BLaER1 treated with 17β-estradiol and CSF1 and Interleukin-3, amounts not matched to agents 10 nM and 100 nM (cell line): ENCODE results near the gene KCNT1.

Experiments used
- H3K27ac ChIP-seq, 11 experiments: shearing (Covaris generic); formaldehyde crosslinking; 2 replicates each; pipeline ENCODE4 v1.8.1; 2022
- H3K27me3 ChIP-seq, 11 experiments: shearing (Covaris generic); formaldehyde crosslinking; 2 replicates each; pipeline ENCODE4 v1.8.1; 2022
- H3K36me3 ChIP-seq, 11 experiments: shearing (Covaris generic); formaldehyde crosslinking; 2 replicates each; pipeline ENCODE4 v1.8.1; 2022
- H3K4me1 ChIP-seq, 10 experiments: shearing (Covaris generic); formaldehyde crosslinking; 2 replicates each; pipeline ENCODE4 v1.8.1; 2022
- H3K4me2 ChIP-seq, 11 experiments: shearing (Covaris generic); formaldehyde crosslinking; 2 replicates each; pipeline ENCODE4 v1.8.1; 2022
- H3K4me3 ChIP-seq, 10 experiments: shearing (Covaris generic); formaldehyde crosslinking; 2 replicates each; pipeline ENCODE4 v1.8.1; 2022
- H3K9ac ChIP-seq, 11 experiments: shearing (Covaris generic); formaldehyde crosslinking; 2 replicates each; pipeline ENCODE4 v1.8.1; 2022
- H3K9me3 ChIP-seq, 11 experiments: shearing (Covaris generic); formaldehyde crosslinking; replicated peaks in 1 of 11; 2 replicates each; pipeline ENCODE4 v1.8.1; 2022
- H4K20me1 ChIP-seq, 11 experiments: shearing (Covaris generic); formaldehyde crosslinking; 2 replicates each; pipeline ENCODE4 v1.8.1; 2022
- Cebpa-rat ChIP-seq, 11 experiments: shearing (Covaris generic); IDR thresholded peaks; 2 replicates each; pipeline ENCODE4 v1.8.1; 2022

The KCNT1 gene

GRCh38 chr9:135814421-135815095 lies 112.6 kb downstream of the KCNT1 start:
- Histone ChIP-seq H3K4me1 (peaks cover 0 to 13% (median 0%) of the 10 kb centered on the region in 10 experiments; a peak in 3 of 20 replicates), H3K36me3 (peaks cover 97 to 100% (median 100%) of the 10 kb centered on the region in 11 experiments), H3K4me2 (no peak overlapping the region), H3K9me3 (no peaks in the 10 kb centered on the region), H3K27me3 (no peaks in the 10 kb centered on the region), H3K4me3 (no peak overlapping the region), H3K27ac (no peak overlapping the region), H3K9ac (no peak overlapping the region), H4K20me1 (peaks cover 0 to 65% (median 15%) of the 10 kb centered on the region in 11 experiments; a peak in 14 of 22 replicates)
- no peak for TF ChIP-seq Cebpa-rat (IDR thresholded peaks at IDR 0.05)

DNA sequence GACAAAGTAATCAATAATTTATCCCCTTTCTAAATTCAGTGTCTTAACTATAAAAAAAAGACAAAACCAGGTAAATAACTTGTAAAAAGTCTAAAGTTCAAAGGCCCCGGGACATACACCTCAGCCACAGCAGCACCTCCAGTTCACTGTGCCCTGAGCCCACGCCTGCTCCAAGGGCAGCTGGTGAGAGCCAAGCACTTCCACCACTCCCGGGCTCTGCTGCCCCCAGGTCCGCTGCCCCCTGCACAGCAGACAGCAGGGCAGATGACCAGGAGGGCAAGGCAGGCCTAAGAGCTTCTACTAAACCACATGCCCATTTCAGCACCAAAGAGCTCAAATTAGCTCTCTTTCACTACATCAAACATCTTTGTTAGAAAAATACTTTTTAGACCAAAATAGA lies 113.4 kb downstream of the KCNT1 start:
- TF ChIP-seq Cebpa-rat (IDR thresholded peaks at IDR 0.05) = no peak
- Histone ChIP-seq H3K4me2 (no peak overlapping the region), H3K4me1 (peaks cover 0 to 13% (median 0%) of the 10 kb centered on the region in 10 experiments; a peak in 3 of 20 replicates), H3K27me3 (no peaks in the 10 kb centered on the region), H3K9ac (no peak overlapping the region), H3K36me3 (peaks cover 99 to 100% (median 100%) of the 10 kb centered on the region in 11 experiments), H4K20me1 (peaks cover 0 to 64% (median 14%) of the 10 kb centered on the region in 11 experiments; a peak in 14 of 22 replicates), H3K4me3 (no peak overlapping the region), H3K27ac (no peak overlapping the region), H3K9me3 (no peaks in the 10 kb centered on the region)

- no peak overlapping the region for H3K27ac ChIP-seq
- H3K9ac ChIP-seq = no peak overlapping the region
- no peaks in the 10 kb centered on the region for H3K9me3 ChIP-seq
- H3K4me1 ChIP-seq = peaks cover 0 to 13% (median 0%) of the 10 kb centered on the region in 10 experiments; a peak in 3 of 20 replicates
- H3K4me2 ChIP-seq = no peak overlapping the region
- peaks cover 99 to 100% (median 100%) of the 10 kb centered on the region in 11 experiments for H3K36me3 ChIP-seq
- no peak for TF ChIP-seq Cebpa-rat (IDR thresholded peaks at IDR 0.05)
- H4K20me1 ChIP-seq = peaks cover 0 to 70% (median 14%) of the 10 kb centered on the region in 11 experiments; a peak in 13 of 22 replicates
- H3K27me3 ChIP-seq = no peaks in the 10 kb centered on the region
- H3K4me3 ChIP-seq = no peak overlapping the region
Observed at GRCh38 chr9:135815830-135816650, 114.1 kb downstream of the KCNT1 start.

- no peak overlapping the region for H3K9ac ChIP-seq
Observed at GRCh38 chr9:135816651-135816970, 114.6 kb downstream of the KCNT1 start.

GRCh38 chr9:135817951-135818717 lies 116.1 kb downstream of the KCNT1 start:
- no peaks in the 10 kb centered on the region for H3K27me3 ChIP-seq
- peaks cover 0 to 78% (median 13%) of the 10 kb centered on the region in 11 experiments; a peak in 13 of 22 replicates for H4K20me1 ChIP-seq
- no peaks in the 10 kb centered on the region for H3K4me1 ChIP-seq
- H3K4me2 ChIP-seq = no peak overlapping the region
- peaks cover 99 to 100% (median 100%) of the 10 kb centered on the region in 11 experiments for H3K36me3 ChIP-seq
- no peak overlapping the region for H3K27ac ChIP-seq
- H3K9ac ChIP-seq = no peak overlapping the region
- H3K4me3 ChIP-seq = no peak overlapping the region
- no peak for TF ChIP-seq Cebpa-rat (IDR thresholded peaks at IDR 0.05)
- no peaks in the 10 kb centered on the region for H3K9me3 ChIP-seq

More at GRCh38 chr9:135816651-135816970, 114.6 kb downstream of the KCNT1 start:
- H4K20me1 ChIP-seq = peaks cover 0 to 71% (median 13%) of the 10 kb centered on the region in 11 experiments; a peak in 13 of 22 replicates
- peaks cover 0 to 13% (median 0%) of the 10 kb centered on the region in 10 experiments; a peak in 3 of 20 replicates for H3K4me1 ChIP-seq
- H3K4me3 ChIP-seq = no peak overlapping the region
- TF ChIP-seq Cebpa-rat (IDR thresholded peaks at IDR 0.05) = no peak
- peaks cover 99 to 100% (median 100%) of the 10 kb centered on the region in 11 experiments for H3K36me3 ChIP-seq
- no peaks in the 10 kb centered on the region for H3K9me3 ChIP-seq
- H3K27ac ChIP-seq = no peak overlapping the region
- H3K4me2 ChIP-seq = no peak overlapping the region
- H3K27me3 ChIP-seq = no peaks in the 10 kb centered on the region

GRCh38 chr9:135818718-135819475 lies 116.9 kb downstream of the KCNT1 start:
- H3K27me3 ChIP-seq = no peaks in the 10 kb centered on the region
- peaks cover 0 to 74% (median 9%) of the 10 kb centered on the region in 11 experiments; a peak in 13 of 22 replicates for H4K20me1 ChIP-seq
- peaks cover 99 to 100% (median 100%) of the 10 kb centered on the region in 11 experiments for H3K36me3 ChIP-seq
- no peak overlapping the region for H3K27ac ChIP-seq
- H3K9me3 ChIP-seq = no peaks in the 10 kb centered on the region
- no peaks in the 10 kb centered on the region for H3K4me1 ChIP-seq
- H3K4me2 ChIP-seq = no peak overlapping the region
- no peak for TF ChIP-seq Cebpa-rat (IDR thresholded peaks at IDR 0.05)
- H3K9ac ChIP-seq = no peak overlapping the region
- no peak overlapping the region for H3K4me3 ChIP-seq

DNA sequence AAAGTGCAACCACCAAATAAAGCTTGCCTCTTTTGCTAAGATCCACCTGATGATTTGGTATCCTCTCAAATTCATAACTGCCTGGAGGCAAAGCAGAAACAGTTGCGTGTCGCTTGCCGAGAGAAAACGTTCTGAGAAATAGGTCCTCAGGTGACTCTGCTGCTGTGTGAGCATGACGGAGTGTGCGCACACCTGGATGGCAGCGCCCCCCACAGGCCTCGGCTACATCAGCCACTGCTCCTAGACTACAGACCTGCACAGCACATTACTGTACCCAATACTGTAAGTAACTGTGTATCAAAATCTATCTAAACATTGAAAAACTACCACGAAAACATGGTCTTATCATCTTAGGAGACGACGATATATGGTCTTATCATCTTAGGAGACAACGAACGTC lies 117.9 kb downstream of the KCNT1 start:
- Histone ChIP-seq H4K20me1 (peaks cover 2 to 71% (median 11%) of the 10 kb centered on the region in 11 experiments; a peak in 15 of 22 replicates), H3K9ac (no peak overlapping the region), H3K4me1 (no peaks in the 10 kb centered on the region), H3K4me3 (no peak overlapping the region), H3K9me3 (no peaks in the 10 kb centered on the region), H3K27ac (no peak overlapping the region), H3K36me3 (peaks cover 96 to 100% (median 100%) of the 10 kb centered on the region in 11 experiments), H3K4me2 (no peak overlapping the region), H3K27me3 (no peaks in the 10 kb centered on the region)
- TF ChIP-seq Cebpa-rat (IDR thresholded peaks at IDR 0.05) = no peak

DNA sequence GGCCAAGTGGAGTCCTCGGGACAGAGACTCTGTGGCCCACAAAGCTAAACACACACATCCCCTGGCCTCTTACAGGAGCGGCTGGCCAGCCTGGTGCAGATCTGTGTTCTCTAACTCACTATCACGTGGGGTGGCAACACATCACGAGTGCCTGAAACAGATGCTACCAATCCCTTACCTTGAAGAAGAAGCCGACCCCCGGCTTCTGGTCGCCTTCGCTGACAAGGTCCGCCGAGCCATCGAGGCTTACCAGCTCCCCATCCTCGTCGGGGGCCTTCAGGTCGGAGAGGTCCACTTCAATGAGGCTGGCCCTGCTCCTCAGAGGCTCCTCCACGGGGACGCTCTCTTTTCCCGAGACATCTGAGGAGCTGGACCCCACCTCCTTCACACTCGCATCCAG lies 118.7 kb downstream of the KCNT1 start:
- Histone ChIP-seq H3K9ac (no peak overlapping the region), H3K4me2 (no peak overlapping the region), H3K4me1 (no peaks in the 10 kb centered on the region), H3K27ac (no peak overlapping the region), H3K4me3 (no peak overlapping the region), H3K36me3 (peaks cover 94 to 100% (median 99%) of the 10 kb centered on the region in 11 experiments), H3K9me3 (no peaks in the 10 kb centered on the region), H4K20me1 (peaks cover 10 to 74% (median 19%) of the 10 kb centered on the region in 11 experiments; a peak in 20 of 22 replicates), H3K27me3 (no peaks in the 10 kb centered on the region)
- no peak for TF ChIP-seq Cebpa-rat (IDR thresholded peaks at IDR 0.05)
